H1 (cell line): ENCODE measurements around the gene HLA-DPA1. TPM values are rescaled to one million over a fixed set of nuclear protein-coding genes. Genes with fewer than 3 reads are reported as not detected.

Source experiments
- CTCF ChIA-PET: fragments of 300-600 bp; sonication (Branson Sonifier 250); formaldehyde crosslinking; loops from one replicate; lab custom pipeline; 2021; ENCODE audit not compliant: partially characterized antibody; lab: Charles Lee
- POLR2A ChIA-PET: fragments of 300-600 bp; sonication (Branson Sonifier 250); formaldehyde crosslinking; loops from one replicate; lab custom pipeline; 2021; ENCODE audit warnings: inconsistent platforms; ENCODE audit not compliant: partially characterized antibody; lab: Charles Lee
- DNase-seq, 2 experiments: peaks; one replicate each; pipeline versions ENCODE4 v3.0.0 to v3.0.0-alpha.2; 2010 to 2022; ENCODE audit warnings: low spot score in 2 of 2, low read depth in 1 of 2, mixed read lengths in 1 of 2
- FAIRE-seq: peaks from 2 replicates; lab custom pipeline; 2011; peaks lifted over from hg19 to GRCh38; lab: Jason Lieb, UNC
- H2AFZ ChIP-seq: 2 replicates; pipeline ENCODE4 v1.8.1; 2012; ENCODE audit warnings: low read length, inconsistent platforms
- H2AK5ac ChIP-seq: 2 replicates; pipeline ENCODE4 v1.6.1; 2013; ENCODE audit warnings: low read depth, low read length
- H2BK120ac ChIP-seq: replicated peaks from 2 replicates; pipeline ENCODE3; 2013; ENCODE audit warnings: low read depth, low read length, inconsistent platforms
- H2BK12ac ChIP-seq: 2 replicates; pipeline ENCODE4 v1.6.1; 2013; ENCODE audit warnings: low read depth, low read length
- H2BK15ac ChIP-seq: 2 replicates; pipeline ENCODE4 v1.6.1; 2013; ENCODE audit warnings: low read length
- H2BK20ac ChIP-seq: 2 replicates; pipeline ENCODE4 v1.6.1; 2013; ENCODE audit warnings: low read length
- H2BK5ac ChIP-seq: 2 replicates; pipeline ENCODE4 v1.6.1; 2013; ENCODE audit warnings: low read depth, low read length
- H3K14ac ChIP-seq: 2 replicates; pipeline ENCODE4 v1.6.1; 2013; ENCODE audit warnings: inconsistent platforms; ENCODE audit not compliant: insufficient read length
- H3K18ac ChIP-seq: 2 replicates; pipeline ENCODE4 v1.6.1; 2013; ENCODE audit warnings: low read length; ENCODE audit errors: extremely low read depth
- H3K23ac ChIP-seq: 2 replicates; pipeline ENCODE4 v1.6.1; 2013; ENCODE audit warnings: inconsistent platforms; ENCODE audit not compliant: insufficient read length
- H3K23me2 ChIP-seq: 2 replicates; pipeline ENCODE4 v1.6.1; 2013; ENCODE audit warnings: low read depth, low read length
- H3K27ac ChIP-seq: 2 replicates; pipeline ENCODE4 v1.6.1; 2011; ENCODE audit warnings: low read depth, low read length, inconsistent platforms
- H3K27me3 ChIP-seq, 4 experiments: replicated peaks in 1 of 4; 1 replicate in 1 of 4; 2 replicates in 3 of 4; pipeline versions ENCODE4 v1.6.1 to v1.8.1; 2011 to 2013; ENCODE audit warnings: low read length in 3 of 4, mild to moderate bottlenecking in 3 of 4, inconsistent platforms in 2 of 4, mixed read lengths in 2 of 4, moderate library complexity in 1 of 4; ENCODE audit not compliant: control insufficient read depth in 3 of 4, insufficient read depth in 3 of 4; ENCODE audit errors: extremely low read depth in 1 of 4
- H3K36me3 ChIP-seq, 4 experiments: 2 replicates each; pipeline versions ENCODE4 v1.6.1 to v1.8.1; 2011 to 2013; ENCODE audit warnings: mild to moderate bottlenecking in 4 of 4, low read length in 3 of 4, moderate library complexity in 2 of 4, control low read depth in 1 of 4, inconsistent platforms in 1 of 4; ENCODE audit not compliant: insufficient read depth in 4 of 4, control insufficient read depth in 2 of 4
- H3K4ac ChIP-seq: replicated peaks from 2 replicates; pipeline ENCODE3; 2013; ENCODE audit warnings: low read length, low read depth, mixed read lengths, inconsistent platforms; ENCODE audit not compliant: insufficient read length
- H3K4me1 ChIP-seq, 4 experiments: replicated peaks in 1 of 4; 1 replicate in 1 of 4; 2 replicates in 3 of 4; pipeline versions ENCODE4 v1.6.1 to v1.8.1; 2011 to 2013; ENCODE audit warnings: low read length in 3 of 4, inconsistent platforms in 2 of 4, mixed read lengths in 1 of 4; ENCODE audit not compliant: insufficient read depth in 4 of 4, control insufficient read depth in 3 of 4
- H3K4me2 ChIP-seq, 2 experiments: 2 replicates each; pipeline versions ENCODE4 v1.6.1 to v1.8.1; 2011 to 2013; ENCODE audit warnings: low read depth in 2 of 2, low read length in 2 of 2, control low read depth in 1 of 2, inconsistent platforms in 1 of 2, mild to moderate bottlenecking in 1 of 2; ENCODE audit not compliant: insufficient read depth in 1 of 2
- H3K4me3 ChIP-seq, 4 experiments: fragments of 200-600, 300-600 bp in 1 of 4; sonication (generic), shearing (Covaris generic), sonication (Bioruptor Twin) in 1 of 4; 2 replicates each; pipeline versions ENCODE4 v1.5.1 to v1.8.1; 2011 to 2016; ENCODE audit warnings: low read length in 4 of 4, low read depth in 3 of 4, control low read depth in 2 of 4, inconsistent platforms in 2 of 4, mild to moderate bottlenecking in 2 of 4, mixed read lengths in 1 of 4, moderate library complexity in 1 of 4; ENCODE audit not compliant: insufficient read depth in 2 of 4; ENCODE audit errors: extremely low read depth in 1 of 4
- H3K56ac ChIP-seq: replicated peaks from 2 replicates; pipeline ENCODE3; 2013; ENCODE audit warnings: low read depth, mild to moderate bottlenecking, mixed read lengths, low read length, inconsistent platforms; ENCODE audit not compliant: insufficient read length
- H3K79me1 ChIP-seq: 2 replicates; pipeline ENCODE4 v1.6.1; 2013; ENCODE audit warnings: low read depth, low read length, control low read depth
- H3K79me2 ChIP-seq, 2 experiments: 2 replicates each; pipeline versions ENCODE4 v1.6.1 to v1.8.1; 2012 to 2013; ENCODE audit warnings: low read length in 2 of 2, mild to moderate bottlenecking in 2 of 2, inconsistent platforms in 1 of 2; ENCODE audit not compliant: insufficient read depth in 2 of 2, control insufficient read depth in 1 of 2
- H3K9ac ChIP-seq, 4 experiments: replicated peaks in 1 of 4; 1 replicate in 1 of 4; 2 replicates in 3 of 4; pipeline versions ENCODE4 v1.6.1 to v1.8.1; 2011 to 2013; ENCODE audit warnings: low read depth in 3 of 4, low read length in 3 of 4, control low read depth in 2 of 4, mild to moderate bottlenecking in 2 of 4, moderate library complexity in 2 of 4, inconsistent platforms in 1 of 4; ENCODE audit errors: extremely low read depth in 1 of 4
- H3K9me3 ChIP-seq, 2 experiments: 2 replicates each; pipeline versions ENCODE4 v1.6.1 to v1.8.1; 2012 to 2013; ENCODE audit warnings: mild to moderate bottlenecking in 2 of 2, moderate library complexity in 2 of 2, control low read depth in 1 of 2, inconsistent platforms in 1 of 2, low read depth in 1 of 2, low read length in 1 of 2, mixed read lengths in 1 of 2; ENCODE audit not compliant: insufficient read depth in 2 of 2
- H4K20me1 ChIP-seq, 2 experiments: replicated peaks in 1 of 2; 2 replicates each; pipeline versions ENCODE3 to v1.8.1; 2011 to 2013; ENCODE audit warnings: inconsistent platforms in 2 of 2, low read length in 2 of 2, mild to moderate bottlenecking in 1 of 2; ENCODE audit not compliant: insufficient read depth in 2 of 2, control insufficient read depth in 1 of 2
- H4K5ac ChIP-seq: 2 replicates; pipeline ENCODE4 v1.6.1; 2013; ENCODE audit warnings: low read length, low read depth, mixed read lengths, inconsistent platforms; ENCODE audit not compliant: insufficient read length
- H4K8ac ChIP-seq: 2 replicates; pipeline ENCODE4 v1.8.0; 2013; ENCODE audit warnings: mild to moderate bottlenecking, moderate library complexity, low read length, inconsistent platforms; ENCODE audit not compliant: insufficient read depth; ENCODE audit errors: extremely low read depth
- H4K91ac ChIP-seq: replicated peaks from 2 replicates; pipeline ENCODE3; 2013; ENCODE audit warnings: low read length, mixed read lengths, inconsistent platforms; ENCODE audit not compliant: insufficient read length
- ASH2L ChIP-seq: fragments of 200-600, 300-600 bp; sonication (generic); IDR thresholded peaks from one replicate; pipeline ENCODE4 v1.7.1; 2017; ENCODE audit warnings: low read length
- BACH1 ChIP-seq: IDR thresholded peaks from 2 replicates; pipeline ENCODE4 v1.6.1; 2012; ENCODE audit warnings: low read length, improper control_type of control experiment
- CBX8 ChIP-seq: fragments of 300-800, 300-1000 bp; sonication (generic); IDR thresholded peaks from 2 replicates; pipeline ENCODE4 v1.7.1; 2016; ENCODE audit warnings: low read depth, low read length, borderline replicate concordance
- CHD2 ChIP-seq: IDR thresholded peaks from 2 replicates; pipeline ENCODE4 v1.6.1; 2012; ENCODE audit warnings: low read length, improper control_type of control experiment
- EZH2 ChIP-seq: fragments of 200-600 bp; sonication (generic); IDR thresholded peaks from 2 replicates; pipeline ENCODE4 v1.7.1; 2012; ENCODE audit warnings: low read depth, mild to moderate bottlenecking, moderate library complexity, low read length, inconsistent platforms; ENCODE audit not compliant: severe bottlenecking
- FOSL1 ChIP-seq: IDR thresholded peaks from 2 replicates; pipeline ENCODE4 v1.6.1; 2011; ENCODE audit warnings: mild to moderate bottlenecking, low read depth, low read length, moderate library complexity; ENCODE audit not compliant: insufficient read depth
- KDM4A ChIP-seq: IDR thresholded peaks from one replicate; pipeline ENCODE4 v1.7.1; 2012; ENCODE audit warnings: low read depth, mild to moderate bottlenecking, moderate library complexity, low read length, inconsistent platforms; ENCODE audit not compliant: severe bottlenecking
- MAFK ChIP-seq: IDR thresholded peaks from 2 replicates; pipeline ENCODE4 v1.6.1; 2012; ENCODE audit warnings: low read depth, mild to moderate bottlenecking, improper control_type of control experiment, low read length
- TEAD4 ChIP-seq: IDR thresholded peaks from 2 replicates; pipeline ENCODE4 v1.6.1; 2012; ENCODE audit warnings: low read depth, low read length, inconsistent platforms, mixed read lengths
- WGBS, 2 experiments: shearing (Covaris generic) in 1 of 2; methylation state at CpG; one replicate each; pipeline versions ENCODE4 v1.1.6 to v1.1.7; 2013 to 2015; ENCODE audit warnings: low lambda C conversion rate in 2 of 2, mixed read lengths in 2 of 2, inconsistent platforms in 1 of 2, low coverage in 1 of 2, missing lambda C conversion rate in 1 of 2; ENCODE audit not compliant: insufficient replicate concordance in 2 of 2, insufficient coverage in 1 of 2, insufficient read length in 1 of 2; ENCODE audit errors: extremely low coverage in 1 of 2, missing lambda C conversion rate in 1 of 2; 5-methylcytosine and 5-hydroxymethylcytosine counted together
- polyA plus RNA-seq, 7 experiments: library from polyadenylated mRNA; depleted of rRNA in 3 of 7; stranded (reverse) in 5 of 7; unstranded in 2 of 7; fragments of >200 nt in 5 of 7; fragments of 200-250 nt in 2 of 7; gene quantifications; 1 replicate in 5 of 7; 2 replicates in 1 of 7; 4 replicates in 1 of 7; pipeline versions ENCODE4 v1.2.1 to v1.2.3, GENCODE V29; 2011 to 2013; ENCODE audit warnings: missing spikeins in 2 of 7, mixed read lengths in 2 of 7
- total RNA-seq: library from RNA; stranded (reverse); fragmentation: NEBNext Ultra II Directional; extraction: Animal tissue kit (Norgen Biotek cat#: 25700); gene quantifications from 2 replicates; pipeline ENCODE4 v1.2.1, GENCODE V29; 2021
- TF ChIP-seq, protein P1 (sequence below): IDR thresholded peaks from 2 replicates; pipeline ENCODE4 v1.6.1; 2012; ENCODE audit warnings: inconsistent platforms

Gene HLA-DPA1
- total and polyA plus RNA-seq, 2 of the 8 experiments (the other 6 are each of a cell fraction or from before 2014, with no cell fraction given), result 6.2 to 13.1 TPM

DNA sequence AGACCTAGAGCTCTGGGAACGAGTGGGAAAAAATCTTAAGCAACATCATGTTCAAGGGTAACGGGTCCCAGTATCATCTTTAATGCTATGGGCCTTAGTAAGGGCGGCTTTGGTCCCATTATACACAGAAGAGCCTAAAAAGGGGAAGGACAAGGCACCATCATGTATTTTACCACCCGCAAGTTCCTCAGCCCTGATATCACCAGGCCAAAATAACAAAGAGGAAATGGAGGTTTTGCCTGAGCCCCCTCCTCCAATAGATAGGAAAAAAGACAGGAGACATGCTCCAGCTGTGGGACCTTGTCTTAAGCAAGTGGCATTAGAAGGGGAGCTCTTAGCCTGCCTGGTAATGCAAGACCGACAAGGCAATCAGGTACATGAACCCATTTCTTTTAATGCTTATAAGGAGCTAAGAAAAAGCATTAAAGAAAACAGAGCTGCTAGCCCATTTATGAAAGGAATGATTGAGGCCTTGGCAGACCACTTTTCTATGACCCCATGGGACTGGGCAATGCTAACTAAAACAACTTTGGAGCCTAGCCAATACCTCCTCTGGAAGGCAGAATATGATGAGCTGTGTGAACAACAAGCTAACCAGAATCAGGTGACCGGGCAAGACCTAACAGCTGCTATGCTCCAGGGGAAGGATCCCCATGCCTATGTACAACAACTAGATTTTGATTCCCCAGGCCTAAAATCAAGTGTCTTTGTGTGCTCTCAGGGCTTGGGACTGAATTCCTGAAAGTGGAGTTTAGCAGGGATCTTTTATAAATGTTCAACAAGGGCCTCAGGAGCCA is 23.2 kb downstream of the HLA-DPA1 start:
- H3K9ac ChIP-seq, result no peak overlapping the region
- H2AK5ac ChIP-seq, result no peak overlapping the region
- H3K4ac ChIP-seq, result no peak overlapping the region
- ChIA-PET CTCF (interaction anchor here (0.6 to 6.4 kb wide), 26 partner anchors 11 to 536 kb away, joined by 3 to 38 read pairs (median 5); partner anchors contain the start of gene HLA-DPA1), POLR2A (interaction anchor here (1.0 kb wide), 1 partner anchor 14 kb away, joined by 3 read pairs; no protein-coding TSS in a partner anchor)
- H2BK120ac ChIP-seq, result no peak overlapping the region
- no peak overlapping the region for H2BK5ac ChIP-seq
- no peaks in the 10 kb centered on the region for H3K36me3 ChIP-seq
- 86% methylated on average over 6 of the region's 6 CpGs; no CpG with 5 or more reads in 1 of the 2 experiments for WGBS, 2 experiments
- H4K8ac ChIP-seq, result no peak overlapping the region
- no peak overlapping the region for H2BK15ac ChIP-seq
- DNase-seq (no peak), FAIRE-seq (no peak)
- TF ChIP-seq FOSL1 (no peak), TEAD4 (no peak), EZH2 (no peak), KDM4A (no peak), CHD2 (no peak), MAFK (no peak), ASH2L (no peak), BACH1 (no peak), CBX8 (no peak)
- TF ChIP-seq, protein P1, sequence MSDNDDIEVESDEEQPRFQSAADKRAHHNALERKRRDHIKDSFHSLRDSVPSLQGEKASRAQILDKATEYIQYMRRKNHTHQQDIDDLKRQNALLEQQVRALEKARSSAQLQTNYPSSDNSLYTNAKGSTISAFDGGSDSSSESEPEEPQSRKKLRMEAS, result no peak
- H3K4me3 ChIP-seq, result no peak overlapping the region
- no peak overlapping the region for H3K14ac ChIP-seq
- no peak overlapping the region for H4K91ac ChIP-seq
- H3K79me2 ChIP-seq, result no peaks in the 10 kb centered on the region
- H2BK12ac ChIP-seq, result no peak overlapping the region
- no peaks in the 10 kb centered on the region for H4K20me1 ChIP-seq
- H3K9me3 ChIP-seq, result peaks cover 0 to 8% of the 10 kb centered on the region in 2 experiments; a peak in 2 of 4 replicates
- H4K5ac ChIP-seq, result no peak overlapping the region
- H3K27me3 ChIP-seq, result no peaks in the 10 kb centered on the region
- no peak overlapping the region for H2AFZ ChIP-seq
- no peak overlapping the region for H3K18ac ChIP-seq
- no peak overlapping the region for H3K27ac ChIP-seq
- no peak overlapping the region for H3K23ac ChIP-seq
- no peaks in the 10 kb centered on the region for H3K79me1 ChIP-seq
- peaks cover 6 to 10% (median 7%) of the 10 kb centered on the region in 4 experiments; a peak in 4 of 7 replicates for H3K4me1 ChIP-seq
- no peak overlapping the region for H3K4me2 ChIP-seq
- no peaks in the 10 kb centered on the region for H3K23me2 ChIP-seq
- no peak overlapping the region for H3K56ac ChIP-seq
- no peak overlapping the region for H2BK20ac ChIP-seq
